Endometrium (tissue), 2 donors: Measurements from ENCODE around the gene CAMKV.
A peak's percentile ranks its signal among the peaks of the same experiment; 100 is the strongest.

Experiments
- FAIRE-seq: peaks from 2 replicates; lab custom pipeline; 2012; peaks lifted over from hg19 to GRCh38; lab: Jason Lieb, UNC
- donor health status: control.
- donor health status: control.

CAMKV gene

GRCh38 chr3:49896345-49896744 lies 26.6 kb upstream of the CAMKV start:
- no peak for FAIRE-seq

GRCh38 chr3:49895791-49896190 lies 26.1 kb upstream of the CAMKV start:
- FAIRE-seq: no peak

GRCh38 chr3:49889296-49889695 lies 19.6 kb upstream of the CAMKV start:
- no peak for FAIRE-seq

GRCh38 chr3:49886922-49887265 lies 17.2 kb upstream of the CAMKV start:
- FAIRE-seq: no peak

GRCh38 chr3:49883998-49884397 lies 14.3 kb upstream of the CAMKV start:
- no peak for FAIRE-seq

GRCh38 chr3:49882166-49882565 lies 12.5 kb upstream of the CAMKV start:
- no peak for FAIRE-seq

- no peak for FAIRE-seq
These were observed 11.0 kb upstream of the CAMKV start for GRCh38 chr3:49880581-49881315.

GRCh38 chr3:49879721-49880120 lies 10.0 kb upstream of the CAMKV start:
- FAIRE-seq: no peak

- FAIRE-seq: no peak
These were observed 9.0 kb upstream of the CAMKV start for GRCh38 chr3:49878686-49879085.

GRCh38 chr3:49877716-49878115 lies 8.0 kb upstream of the CAMKV start:
- FAIRE-seq: no peak

- no peak for FAIRE-seq
These were observed 6.9 kb upstream of the CAMKV start for GRCh38 chr3:49876567-49876966.

GRCh38 chr3:49873623-49874022 lies 3.9 kb upstream of the CAMKV start:
- no peak for FAIRE-seq

- FAIRE-seq: no peak
These were observed 3.1 kb upstream of the CAMKV start for GRCh38 chr3:49872801-49873281.

- no peak for FAIRE-seq
These were observed 1.9 kb upstream of the CAMKV start for GRCh38 chr3:49871531-49872153.

GRCh38 chr3:49868862-49869466 lies 742 bp downstream of the CAMKV start:
- no peak for FAIRE-seq

GRCh38 chr3:49867871-49868321 lies 1.8 kb downstream of the CAMKV start:
- no peak for FAIRE-seq

GRCh38 chr3:49867400-49867799 lies 2.3 kb downstream of the CAMKV start:
- FAIRE-seq: no peak

- FAIRE-seq: no peak
These were observed 4.4 kb downstream of the CAMKV start for GRCh38 chr3:49865198-49865784.

- FAIRE-seq: no peak
These were observed 5.2 kb downstream of the CAMKV start for GRCh38 chr3:49864505-49864904.

- no peak for FAIRE-seq
These were observed 10.0 kb downstream of the CAMKV start for GRCh38 chr3:49859576-49860305.

GRCh38 chr3:49856181-49857005 lies 13.3 kb downstream of the CAMKV start, which contains the start of gene TRAIP:
Gene TRAIP, minus strand, starts transcription at chr3:49856564. Its CDS starts 111 bp downstream, at chr3:49856453.
- FAIRE-seq: peak; percentile 93
